AG04449 (cell line): ENCODE results near the gene BRSK1.

Source experiments
- CTCF ChIA-PET: fragments of 350-600 bp; formaldehyde crosslinking; extraction: SDS; loops from one replicate; lab custom pipeline; 2021; ENCODE audit warnings: antibody characterized with exemption; lab: Yijun Ruan, JAX
- POLR2A ChIA-PET: fragments of 400-600, 350-600 bp; formaldehyde crosslinking; extraction: SDS; loops from one replicate; lab custom pipeline; 2020; ENCODE audit warnings: antibody characterized with exemption, inconsistent platforms; lab: Yijun Ruan, JAX
- DNase-seq: peaks from one replicate; pipeline ENCODE4 v3.0.0-alpha.2; 2010; ENCODE audit warnings: low read depth, low spot score
- H3K4me3 ChIP-seq: 2 replicates; pipeline ENCODE4 v1.5.1; 2011; ENCODE audit warnings: low read depth, mild to moderate bottlenecking, control low read depth, low read length
- TF ChIP-seq, protein P1 (sequence below): IDR thresholded peaks from one replicate; pipeline ENCODE4 v1.5.1; 2011; ENCODE audit warnings: mild to moderate bottlenecking, moderate library complexity, low read length, control low read depth, inconsistent platforms; ENCODE audit not compliant: insufficient read depth; ENCODE audit errors: missing control alignments

Gene BRSK1

DNA sequence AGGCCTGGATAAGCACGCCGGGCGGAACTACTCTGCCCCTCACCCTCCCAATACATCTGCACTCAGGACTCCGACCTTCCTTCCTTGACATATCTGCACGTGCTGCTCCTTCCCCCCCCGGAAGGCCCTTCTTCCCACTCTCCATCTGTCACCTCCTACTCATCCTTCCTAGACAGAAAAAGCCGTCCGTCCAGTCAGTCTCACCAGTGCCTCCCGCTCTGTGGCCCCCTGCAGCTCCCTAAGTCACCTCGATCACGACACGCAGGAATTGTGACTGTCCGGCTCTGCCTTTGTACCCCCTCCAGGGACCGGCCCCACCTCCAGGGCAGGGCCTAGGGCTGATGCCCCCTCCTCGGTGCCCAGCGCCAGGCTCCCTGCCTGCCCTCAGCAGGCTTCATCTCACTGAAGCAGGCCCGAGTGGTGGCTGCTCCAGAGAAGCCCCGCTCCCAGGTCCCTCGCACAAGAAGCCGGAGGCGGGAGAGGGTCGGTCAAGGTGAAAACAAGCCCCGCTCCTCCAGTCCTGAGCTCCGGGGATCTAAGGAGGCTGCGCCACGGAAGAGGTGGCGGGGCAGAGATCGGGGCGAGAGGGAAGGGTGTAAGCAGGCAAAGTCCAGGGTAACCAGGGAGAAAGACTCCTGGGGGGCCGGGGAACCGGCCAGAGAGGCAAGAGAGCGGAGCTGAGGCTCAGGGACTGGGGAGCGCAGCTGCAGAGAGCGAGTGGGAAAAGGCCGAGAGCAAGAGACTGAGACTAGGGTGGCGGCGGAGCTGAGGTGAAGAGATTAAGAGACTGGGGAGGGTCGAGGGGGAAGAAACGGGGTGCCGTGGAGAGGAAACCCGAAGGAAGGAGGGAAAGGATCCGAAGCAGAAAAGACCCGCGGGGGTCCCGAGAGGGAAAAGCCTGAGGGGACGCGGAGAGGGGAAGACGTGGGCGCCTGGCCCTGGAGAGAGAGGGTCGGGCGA, 26.1 kb upstream of the BRSK1 start:
- TF ChIP-seq, protein P1, sequence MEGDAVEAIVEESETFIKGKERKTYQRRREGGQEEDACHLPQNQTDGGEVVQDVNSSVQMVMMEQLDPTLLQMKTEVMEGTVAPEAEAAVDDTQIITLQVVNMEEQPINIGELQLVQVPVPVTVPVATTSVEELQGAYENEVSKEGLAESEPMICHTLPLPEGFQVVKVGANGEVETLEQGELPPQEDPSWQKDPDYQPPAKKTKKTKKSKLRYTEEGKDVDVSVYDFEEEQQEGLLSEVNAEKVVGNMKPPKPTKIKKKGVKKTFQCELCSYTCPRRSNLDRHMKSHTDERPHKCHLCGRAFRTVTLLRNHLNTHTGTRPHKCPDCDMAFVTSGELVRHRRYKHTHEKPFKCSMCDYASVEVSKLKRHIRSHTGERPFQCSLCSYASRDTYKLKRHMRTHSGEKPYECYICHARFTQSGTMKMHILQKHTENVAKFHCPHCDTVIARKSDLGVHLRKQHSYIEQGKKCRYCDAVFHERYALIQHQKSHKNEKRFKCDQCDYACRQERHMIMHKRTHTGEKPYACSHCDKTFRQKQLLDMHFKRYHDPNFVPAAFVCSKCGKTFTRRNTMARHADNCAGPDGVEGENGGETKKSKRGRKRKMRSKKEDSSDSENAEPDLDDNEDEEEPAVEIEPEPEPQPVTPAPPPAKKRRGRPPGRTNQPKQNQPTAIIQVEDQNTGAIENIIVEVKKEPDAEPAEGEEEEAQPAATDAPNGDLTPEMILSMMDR = no peak
- ChIA-PET CTCF (interaction anchor here (1.8 kb wide), 1 partner anchor 14 kb away, joined by 4 read pairs; no protein-coding TSS in a partner anchor), POLR2A (interaction anchor here (0.9 to 1.4 kb wide), 3 partner anchors 11 to 149 kb away, joined by 3 to 6 read pairs (median 4); partner anchors contain the start of gene UBE2S)
- DNase-seq = no peak
- H3K4me3 ChIP-seq = peak overlapping the region; percentile 92

DNA sequence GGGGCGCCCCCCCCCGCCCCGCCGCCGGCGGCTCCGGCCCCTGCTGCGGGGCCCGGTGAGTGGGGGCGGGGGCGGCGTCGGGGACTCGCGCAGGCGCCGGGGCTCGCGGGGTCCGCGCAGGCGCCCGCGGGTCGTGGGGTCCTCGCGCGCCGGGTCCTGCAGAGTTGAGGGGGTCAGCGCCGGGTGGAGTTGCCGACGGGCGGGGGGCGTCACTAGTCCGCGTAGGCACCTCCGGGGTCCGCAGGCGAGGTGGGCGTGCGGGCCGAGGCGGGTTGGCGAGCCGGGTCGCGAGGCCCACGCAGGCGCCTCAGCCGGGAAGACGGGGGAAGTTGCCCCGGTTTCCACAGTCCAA, 25.3 kb upstream of the BRSK1 start:
- TF ChIP-seq, protein P1 = no peak
- no peak for DNase-seq
- ChIA-PET CTCF (interaction anchor here (1.0 kb wide), 1 partner anchor 36 kb away, joined by 3 read pairs; no protein-coding TSS in a partner anchor), POLR2A (interaction anchor here (0.9 to 2.3 kb wide), 7 partner anchors 22 to 160 kb away, joined by 3 to 22 read pairs (median 7); partner anchors contain the start of genes HSPBP1, KMT5C and UBE2S)
- H3K4me3 ChIP-seq = peak overlapping the region; percentile 92

DNA sequence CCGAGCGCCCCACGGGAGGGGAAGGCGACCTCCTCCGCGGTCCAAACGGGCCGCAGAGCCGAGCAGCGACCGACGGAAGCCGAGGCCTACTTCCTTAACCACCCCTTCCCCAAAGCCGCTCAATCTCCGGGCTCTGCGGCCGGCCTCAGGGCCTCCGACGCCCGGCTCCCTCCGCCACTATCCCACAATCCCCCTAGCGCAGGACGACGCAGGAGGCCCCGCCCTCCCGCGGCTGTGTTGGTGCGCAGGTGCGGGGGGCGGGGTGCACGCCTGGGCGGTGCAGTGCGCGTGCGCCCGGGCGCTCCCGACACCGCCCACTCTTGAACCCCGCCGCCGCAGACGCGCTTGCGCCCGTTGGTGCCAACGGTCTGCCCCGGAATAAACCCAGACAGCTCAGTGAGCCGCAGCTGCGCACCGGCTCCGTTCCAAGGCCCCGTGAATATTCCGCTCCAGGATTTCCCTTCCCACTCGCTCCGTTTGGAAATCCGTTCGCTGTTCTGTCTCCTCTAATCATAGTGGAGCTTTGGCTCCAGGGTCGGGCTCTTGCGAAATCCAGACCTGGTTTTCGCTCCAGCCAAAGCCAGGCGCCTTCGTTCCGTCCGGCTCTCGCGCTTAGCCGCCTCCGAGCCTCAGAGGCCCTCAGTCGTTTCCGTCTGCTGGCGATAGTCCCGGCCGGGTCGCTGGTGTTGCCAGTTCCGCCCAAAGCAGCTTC, 24.8 kb upstream of the BRSK1 start, which contains the start of gene PPP6R1:
Gene PPP6R1 (minus strand): TSS at position 190 of the 712 bp plus-strand sequence. CDS start 11,914 bp downstream, outside the sequence.
- peak within 1 kb of the TSS; percentile 92 for H3K4me3 ChIP-seq
- TF ChIP-seq, protein P1 = no peak
- ChIA-PET POLR2A (interaction anchor here (0.7 to 2.3 kb wide), 16 partner anchors 10 to 218 kb away, joined by 3 to 22 read pairs (median 4); partner anchors contain the start of genes HSPBP1, KMT5C, TMEM238 and UBE2S), CTCF (interaction anchor here (0.6 to 1.9 kb wide), 10 partner anchors 9 to 208 kb away, joined by 3 to 7 read pairs (median 4); no protein-coding TSS in a partner anchor)
- DNase-seq = peak; percentile 97

DNA sequence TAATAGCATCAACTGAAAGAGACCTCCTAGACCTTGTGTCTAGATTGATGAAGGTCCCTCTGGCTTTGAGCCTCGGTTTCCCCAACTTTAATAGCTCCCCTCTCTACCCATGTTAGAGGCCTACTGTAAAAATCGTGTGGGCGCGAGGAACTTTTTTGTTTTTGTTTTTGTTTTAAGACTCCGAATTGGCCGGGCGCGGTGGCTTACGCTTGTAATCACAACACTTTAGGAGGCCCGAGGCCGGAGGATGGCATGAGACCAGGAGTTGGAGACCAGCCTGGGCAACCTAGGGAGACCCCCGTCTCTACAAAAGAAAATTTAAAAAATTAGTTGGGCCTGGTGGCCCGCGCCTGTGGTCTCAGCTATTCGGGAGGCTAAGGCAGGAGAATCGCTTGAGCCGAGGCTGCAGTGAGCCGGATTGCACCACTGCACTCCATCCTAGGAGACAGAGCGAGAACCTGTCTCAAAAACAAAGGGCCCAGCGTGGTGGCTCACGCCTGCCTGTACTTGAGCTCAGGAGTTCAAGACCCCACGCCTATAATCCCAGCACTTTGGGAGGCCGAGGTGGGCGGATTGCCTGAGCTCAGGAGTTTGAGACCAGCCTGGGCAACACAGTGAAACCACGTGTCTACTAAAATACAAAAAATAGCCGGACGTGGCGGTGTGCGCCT, 24.1 kb upstream of the BRSK1 start:
- TF ChIP-seq, protein P1 = no peak
- ChIA-PET CTCF (interaction anchor here (0.6 to 1.9 kb wide), 12 partner anchors 9 to 208 kb away, joined by 3 to 7 read pairs (median 3); no protein-coding TSS in a partner anchor), POLR2A (interaction anchor here (0.7 to 2.3 kb wide), 16 partner anchors 10 to 217 kb away, joined by 3 to 22 read pairs (median 4); partner anchors contain the start of genes HSPBP1, KMT5C, TMEM238 and UBE2S)
- H3K4me3 ChIP-seq = peak overlapping the region; percentile 52
- no peak for DNase-seq

DNA sequence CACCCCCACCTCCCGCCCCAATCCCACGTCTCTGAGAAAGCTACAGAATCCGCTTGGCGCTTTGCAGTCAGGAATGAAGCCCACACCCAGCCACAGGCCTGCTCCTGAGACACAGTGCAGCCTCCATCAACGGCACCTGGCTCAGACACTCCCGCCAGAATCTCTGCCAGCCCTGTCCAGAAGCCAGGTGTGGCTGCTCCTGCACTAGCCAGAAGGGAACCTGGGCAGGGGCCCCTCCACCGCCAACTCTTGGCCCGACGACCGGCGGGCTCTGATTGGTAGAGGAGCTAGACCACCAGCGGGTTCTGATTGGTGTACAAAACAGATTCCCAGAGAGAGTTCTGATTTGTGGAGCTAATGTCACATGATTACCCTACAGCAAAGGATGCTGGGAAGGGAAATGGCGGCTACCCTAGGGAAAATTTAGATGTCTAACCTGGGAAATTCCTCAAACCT, 22.1 kb upstream of the BRSK1 start:
- ChIA-PET POLR2A (interaction anchor here (1.0 kb wide), 1 partner anchor 17 kb away, joined by 3 read pairs; no protein-coding TSS in a partner anchor), CTCF (interaction anchor here (0.8 kb wide), 1 partner anchor 40 kb away, joined by 3 read pairs; no protein-coding TSS in a partner anchor)
- no peak overlapping the region for H3K4me3 ChIP-seq
- TF ChIP-seq, protein P1 = no peak
- DNase-seq = no peak
